ENCODE measurements around the gene PRKAG2.

The PRKAG2 gene

DNA sequence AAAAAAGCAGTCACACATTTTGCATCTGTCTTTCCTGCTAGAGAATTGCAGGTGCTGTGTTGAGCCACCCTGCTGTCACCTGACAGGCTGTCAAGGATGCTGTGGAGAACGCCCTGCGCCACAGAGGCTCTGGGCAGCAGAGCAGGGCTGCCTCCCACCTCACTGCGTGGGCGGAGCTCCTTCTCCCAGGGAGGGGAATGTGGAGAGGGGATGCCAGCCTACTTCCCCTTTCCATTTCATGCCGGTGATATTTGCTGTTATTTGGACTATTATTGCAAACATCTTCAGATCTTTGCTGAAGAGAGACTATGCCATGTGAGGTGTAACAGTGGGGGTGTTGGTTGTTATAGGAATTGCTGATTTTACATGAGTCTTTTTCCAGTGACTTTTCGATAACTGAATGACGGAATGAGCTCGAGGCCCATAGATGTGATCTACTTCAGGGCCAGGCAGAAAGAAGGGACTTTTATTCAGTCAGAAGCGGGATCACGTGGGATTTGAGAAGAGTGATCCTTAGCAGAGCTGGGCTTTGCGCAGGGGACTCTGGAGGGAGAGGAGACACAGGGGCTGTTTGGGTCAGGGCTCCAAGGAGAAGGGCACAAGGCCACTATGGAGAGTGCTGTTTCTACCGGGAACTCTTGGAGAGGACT is 13.6 kb upstream of the PRKAG2 start:
- H3K9me2 ChIP-seq (ENCODE audit: low read depth, low read length) = no peaks in the 10 kb centered on the region
- H3K4me3 ChIP-seq (ENCODE audit: low read depth, low read length, poor library complexity, severe bottlenecking) = no peak overlapping the region
- H3K36me3 ChIP-seq (ENCODE audit: insufficient read depth, low read length) = no peaks in the 10 kb centered on the region
- no peak overlapping the region for H3K27ac ChIP-seq (ENCODE audit: low read depth, low read length, poor library complexity, severe bottlenecking)
- H3K9me3 ChIP-seq (ENCODE audit: low read length) = no peaks in the 10 kb centered on the region
- no peak overlapping the region for H2AFZ ChIP-seq (ENCODE audit: low read length)
- H3K4me1 ChIP-seq (ENCODE audit: insufficient read depth, low read length, severe bottlenecking) = no peaks in the 10 kb centered on the region
- no peak for TF ChIP-seq CTCF (IDR thresholded peaks at IDR 0.05; ENCODE audit: low read length)
- TF ChIP-seq EZH2 (IDR thresholded peaks at IDR 0.05; ENCODE audit: borderline replicate concordance, low read length) = no peak
- no peak overlapping the region for H3K9ac ChIP-seq (ENCODE audit: low read length)
- no peak overlapping the region for H3K4me2 ChIP-seq (ENCODE audit: low read length)
- peaks cover 5% of the 10 kb centered on the region for H3K27me3 ChIP-seq (ENCODE audit: insufficient read depth, low read length)
- H3F3A ChIP-seq (ENCODE audit: insufficient read depth, low read length) = no peaks in the 10 kb centered on the region
- H3K79me2 ChIP-seq (ENCODE audit: insufficient read depth, low read length) = no peaks in the 10 kb centered on the region
- H4K20me1 ChIP-seq (ENCODE audit: insufficient read depth, low read length) = no peaks in the 10 kb centered on the region

DNA sequence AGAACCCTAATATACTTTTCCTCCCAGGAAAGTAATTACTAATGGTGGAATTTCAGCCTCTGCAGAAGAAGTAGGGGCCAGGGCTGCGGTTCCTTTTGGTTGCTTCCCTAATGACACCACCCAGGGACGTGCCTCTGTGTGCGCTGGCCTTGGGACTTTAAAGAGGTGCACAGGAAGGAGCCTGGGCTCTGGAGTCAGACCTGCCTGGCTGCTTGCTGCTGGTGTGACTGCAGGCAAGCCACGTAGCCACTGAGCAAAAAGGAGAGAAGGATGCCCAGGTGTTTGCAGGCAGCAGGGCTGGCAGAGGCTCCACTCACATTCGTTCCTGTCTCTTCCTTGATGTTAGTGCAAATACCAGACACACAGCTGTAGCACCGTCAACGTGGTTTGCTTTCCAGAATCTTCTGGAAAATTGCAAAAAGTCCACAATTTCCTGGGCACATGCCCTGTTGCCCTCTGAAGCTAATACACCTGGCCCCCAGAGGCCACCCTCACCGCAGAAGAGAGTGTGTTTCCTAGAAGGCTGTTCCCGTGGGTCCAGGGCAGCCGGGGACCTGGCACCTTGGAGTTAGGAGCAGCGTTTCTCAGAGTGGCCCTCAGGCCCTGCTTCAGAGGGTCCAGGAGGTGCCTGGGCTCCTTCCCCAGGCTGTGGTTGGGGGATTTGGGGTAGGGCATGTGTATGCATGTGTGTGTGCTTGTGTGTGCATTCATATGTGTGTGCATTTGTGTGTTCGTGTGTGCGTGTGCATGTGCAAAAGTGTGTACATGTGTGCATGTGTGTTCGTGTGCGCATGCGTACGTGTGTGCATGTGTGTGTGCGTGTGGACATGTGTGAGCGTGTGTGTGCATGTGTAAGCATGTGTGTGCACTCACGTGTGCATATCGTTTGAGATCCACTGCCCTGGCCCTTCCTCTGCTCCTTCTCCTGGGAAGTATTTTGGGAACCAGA is 12.8 kb upstream of the PRKAG2 start:
- H3K27me3 ChIP-seq (ENCODE audit: insufficient read depth, low read length) = peaks cover 5% of the 10 kb centered on the region
- no peak overlapping the region for H3K4me2 ChIP-seq (ENCODE audit: low read length)
- H2AFZ ChIP-seq (ENCODE audit: low read length) = no peak overlapping the region

More for the DNA sequence above, 12.8 kb upstream of the PRKAG2 start:
- H3K36me3 ChIP-seq (ENCODE audit: insufficient read depth, low read length) = no peaks in the 10 kb centered on the region
- no peaks in the 10 kb centered on the region for H3K4me1 ChIP-seq (ENCODE audit: insufficient read depth, low read length, severe bottlenecking)
- H3F3A ChIP-seq (ENCODE audit: insufficient read depth, low read length) = no peaks in the 10 kb centered on the region
- no peaks in the 10 kb centered on the region for H4K20me1 ChIP-seq (ENCODE audit: insufficient read depth, low read length)
- H3K4me3 ChIP-seq (ENCODE audit: low read depth, low read length, poor library complexity, severe bottlenecking) = no peak overlapping the region
- no peak overlapping the region for H3K27ac ChIP-seq (ENCODE audit: low read depth, low read length, poor library complexity, severe bottlenecking)
- H3K79me2 ChIP-seq (ENCODE audit: insufficient read depth, low read length) = no peaks in the 10 kb centered on the region
- TF ChIP-seq CTCF (IDR thresholded peaks at IDR 0.05; ENCODE audit: low read length) (no peak), EZH2 (IDR thresholded peaks at IDR 0.05; ENCODE audit: borderline replicate concordance, low read length) (no peak)
- H3K9me3 ChIP-seq (ENCODE audit: low read length) = no peaks in the 10 kb centered on the region
- no peak overlapping the region for H3K9ac ChIP-seq (ENCODE audit: low read length)
- no peaks in the 10 kb centered on the region for H3K9me2 ChIP-seq (ENCODE audit: low read depth, low read length)

Measured in OCI-LY1 (cell line).